Muscle layer of duodenum (tissue), 2 donors: ENCODE measurements around the gene PSME1.

Experiments used
- H3K27ac ChIP-seq: one replicate; pipeline ENCODE4 v1.7.0; 2013; ENCODE audit warnings: mild to moderate bottlenecking, low read length
- H3K27me3 ChIP-seq: one replicate; pipeline ENCODE4 v1.7.0; 2013; ENCODE audit warnings: low read depth, mild to moderate bottlenecking, control low read depth, low read length
- H3K36me3 ChIP-seq, 2 donors: one replicate each; pipeline ENCODE4 v1.7.0; 2013; ENCODE audit warnings: low read length in 2 of 2, control low read depth in 1 of 2, mild to moderate bottlenecking in 1 of 2; ENCODE audit not compliant: insufficient read depth in 2 of 2, control insufficient read depth in 1 of 2
- H3K4me1 ChIP-seq, 2 donors: one replicate each; pipeline ENCODE4 v1.7.0; 2013; ENCODE audit warnings: low read length in 2 of 2, mild to moderate bottlenecking in 2 of 2, control low read depth in 1 of 2, moderate library complexity in 1 of 2; ENCODE audit not compliant: insufficient read depth in 2 of 2, control insufficient read depth in 1 of 2
- H3K4me3 ChIP-seq, 2 donors: one replicate each; pipeline ENCODE4 v1.7.0; 2013; ENCODE audit warnings: low read length in 2 of 2, low read depth in 1 of 2, mild to moderate bottlenecking in 1 of 2
- H3K9me3 ChIP-seq, 2 donors: one replicate each; pipeline ENCODE4 v1.7.0; 2013; ENCODE audit warnings: low read length in 2 of 2, control low read depth in 1 of 2, mild to moderate bottlenecking in 1 of 2; ENCODE audit not compliant: control insufficient read depth in 1 of 2
- donor health status: healthy.

Gene PSME1

GRCh38 chr14:24121210-24121609 is 14.8 kb upstream of the PSME1 start:
- Histone ChIP-seq H3K36me3 (peaks cover 58 to 67% of the 10 kb centered on the region in 2 donors), H3K4me3 (no peak overlapping the region)

GRCh38 chr14:24122416-24122815 is 13.6 kb upstream of the PSME1 start:
- Histone ChIP-seq H3K27ac (no peak overlapping the region), H3K4me3 (no peak overlapping the region), H3K27me3 (no peaks in the 10 kb centered on the region), H3K4me1 (no peaks in the 10 kb centered on the region), H3K9me3 (no peaks in the 10 kb centered on the region), H3K36me3 (peaks cover 54 to 63% of the 10 kb centered on the region in 2 donors)

More at GRCh38 chr14:24121210-24121609, 14.8 kb upstream of the PSME1 start:
- H3K9me3 ChIP-seq: no peaks in the 10 kb centered on the region
- peaks cover 4% of the 10 kb centered on the region in 2 donors for H3K4me1 ChIP-seq
- no peak overlapping the region for H3K27ac ChIP-seq
- H3K27me3 ChIP-seq: no peaks in the 10 kb centered on the region

GRCh38 chr14:24122898-24123297 is 13.1 kb upstream of the PSME1 start:
- H3K9me3 ChIP-seq: no peaks in the 10 kb centered on the region
- H3K36me3 ChIP-seq: peaks cover 51 to 59% of the 10 kb centered on the region in 2 donors
- no peaks in the 10 kb centered on the region for H3K4me1 ChIP-seq
- no peak overlapping the region for H3K27ac ChIP-seq
- H3K27me3 ChIP-seq: no peaks in the 10 kb centered on the region
- no peak overlapping the region for H3K4me3 ChIP-seq

- Histone ChIP-seq H3K27me3 (no peaks in the 10 kb centered on the region), H3K36me3 (peaks cover 42 to 50% of the 10 kb centered on the region in 2 donors), H3K4me3 (no peak overlapping the region), H3K4me1 (no peaks in the 10 kb centered on the region), H3K27ac (no peak overlapping the region), H3K9me3 (no peaks in the 10 kb centered on the region)
Observed at GRCh38 chr14:24123424-24124417, 12.3 kb upstream of the PSME1 start.

- H3K9me3 ChIP-seq: no peaks in the 10 kb centered on the region
- H3K4me3 ChIP-seq: no peak overlapping the region
- H3K27ac ChIP-seq: no peak overlapping the region
- peaks cover 0 to 3% of the 10 kb centered on the region in 2 donors for H3K4me1 ChIP-seq
- H3K36me3 ChIP-seq: peaks cover 17 to 25% of the 10 kb centered on the region in 2 donors
- H3K27me3 ChIP-seq: no peaks in the 10 kb centered on the region
Observed at GRCh38 chr14:24126939-24127338, 9.1 kb upstream of the PSME1 start.

GRCh38 chr14:24127673-24128072 is 8.3 kb upstream of the PSME1 start:
- H3K27ac ChIP-seq: no peak overlapping the region
- H3K27me3 ChIP-seq: no peaks in the 10 kb centered on the region
- no peaks in the 10 kb centered on the region for H3K9me3 ChIP-seq
- H3K4me1 ChIP-seq: peaks cover 0 to 3% of the 10 kb centered on the region in 2 donors
- no peak overlapping the region for H3K4me3 ChIP-seq
- peaks cover 14 to 19% of the 10 kb centered on the region in 2 donors for H3K36me3 ChIP-seq

GRCh38 chr14:24129410-24129998 is 6.5 kb upstream of the PSME1 start:
- Histone ChIP-seq H3K27me3 (no peaks in the 10 kb centered on the region), H3K27ac (no peak overlapping the region), H3K4me1 (peaks cover 0 to 3% of the 10 kb centered on the region in 2 donors), H3K4me3 (no peak overlapping the region), H3K36me3 (peaks cover 0 to 1% of the 10 kb centered on the region in 2 donors), H3K9me3 (no peaks in the 10 kb centered on the region)

- Histone ChIP-seq H3K27me3 (no peaks in the 10 kb centered on the region), H3K9me3 (no peaks in the 10 kb centered on the region), H3K4me3 (no peak within 1 kb of the TSS), H3K36me3 (no peaks in the 10 kb centered on the region), H3K27ac (no peak within 1 kb of the TSS), H3K4me1 (peaks cover 2 to 4% of the 10 kb centered on the region in 2 donors)
Observed at GRCh38 chr14:24130380-24130716, 5.6 kb upstream of the PSME1 start, which contains the start of gene FITM1. FITM1 (plus strand) TSS chr14:24130659; CDS start chr14:24131564, 905 bp downstream.

GRCh38 chr14:24130717-24131548 is 5.1 kb upstream of the PSME1 start:
- H3K27ac ChIP-seq: no peak overlapping the region
- H3K4me3 ChIP-seq: no peak overlapping the region
- H3K4me1 ChIP-seq: peaks cover 4 to 7% of the 10 kb centered on the region in 2 donors
- H3K36me3 ChIP-seq: no peaks in the 10 kb centered on the region
- H3K27me3 ChIP-seq: no peaks in the 10 kb centered on the region
- no peaks in the 10 kb centered on the region for H3K9me3 ChIP-seq

- H3K4me1 ChIP-seq: peaks cover 4 to 8% of the 10 kb centered on the region in 2 donors
- H3K4me3 ChIP-seq: no peak overlapping the region
- H3K36me3 ChIP-seq: no peaks in the 10 kb centered on the region
- H3K27me3 ChIP-seq: no peaks in the 10 kb centered on the region
- H3K27ac ChIP-seq: no peak overlapping the region
- H3K9me3 ChIP-seq: no peaks in the 10 kb centered on the region
Observed at GRCh38 chr14:24131549-24131966, 4.4 kb upstream of the PSME1 start.
